HG03432 (cell line): ENCODE measurements around the gene ANKRD28.

Experiments used
- ATAC-seq: cut with Tn5 transposase; IDR thresholded peaks from one replicate; pipeline ENCODE4 v1.9.1; 2021; ENCODE audit warnings: mild to moderate bottlenecking, moderate library complexity; ENCODE audit not compliant: unreplicated experiment

ANKRD28 gene

DNA sequence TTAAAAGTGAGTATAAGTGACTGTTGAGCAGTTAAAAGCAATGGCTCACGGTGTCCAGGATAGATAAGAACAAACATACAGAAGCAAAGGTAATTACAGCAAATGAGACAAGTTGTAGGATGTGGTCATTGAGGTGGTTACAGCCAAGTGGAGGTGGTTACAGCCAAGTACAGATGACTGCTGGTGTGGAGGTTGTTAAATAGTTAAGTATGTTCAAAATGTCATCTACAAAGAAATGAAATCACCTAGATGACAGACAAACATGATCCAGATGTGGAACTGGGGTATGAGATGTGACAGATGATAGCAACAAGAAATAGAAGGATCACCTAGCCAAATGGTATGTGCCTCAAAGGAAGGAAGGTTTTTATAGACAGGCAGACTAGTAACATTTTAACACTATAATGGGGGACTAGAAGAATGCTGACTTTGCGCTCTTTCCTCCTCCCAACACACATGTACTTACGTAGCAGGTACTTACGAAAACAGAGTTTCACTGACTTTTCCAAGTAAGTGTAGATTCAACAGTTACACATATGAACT lies 6.8 kb upstream of the ANKRD28 start:
- ATAC-seq, result peak; percentile 72

- ATAC-seq, result no peak
Measured at GRCh38 chr3:15803921-15804320, 6.1 kb upstream of the ANKRD28 start.

- ATAC-seq, result no peak
Measured at GRCh38 chr3:15801298-15801697, 3.5 kb upstream of the ANKRD28 start.

GRCh38 chr3:15800780-15801179 lies 3.0 kb upstream of the ANKRD28 start:
- ATAC-seq, result no peak

GRCh38 chr3:15800327-15800726 lies 2.5 kb upstream of the ANKRD28 start:
- no peak for ATAC-seq

DNA sequence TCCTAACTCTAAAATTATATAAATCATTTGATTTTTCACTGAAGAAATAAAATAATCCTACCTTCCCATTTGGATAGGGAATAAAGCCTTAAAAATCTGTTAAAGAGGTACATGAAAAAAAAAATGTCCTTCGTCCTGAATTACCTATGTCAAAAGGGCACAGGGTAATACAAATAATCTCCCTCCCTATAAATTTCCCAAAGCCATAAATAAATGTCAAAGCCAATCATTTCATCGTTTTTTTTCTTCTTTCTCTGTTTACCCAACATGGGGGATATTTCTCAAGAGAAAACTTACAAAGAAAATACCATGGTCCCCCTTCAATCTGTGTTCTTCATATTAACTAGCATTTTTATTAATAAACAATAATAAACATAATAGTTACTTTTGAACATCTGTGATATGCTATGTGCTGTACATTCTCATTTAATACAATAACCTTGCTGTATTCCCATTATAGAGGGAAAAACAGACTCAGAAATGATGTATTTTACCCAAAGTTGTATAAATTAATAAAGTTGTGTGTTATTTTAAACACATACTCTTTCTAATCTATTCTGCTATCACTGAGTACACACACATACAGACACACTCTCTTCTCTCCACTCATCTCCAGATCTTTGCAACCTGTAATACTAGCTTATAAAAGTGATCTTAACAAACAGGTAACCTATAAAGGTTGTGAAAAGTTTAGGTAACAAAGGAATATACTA lies 910 bp upstream of the ANKRD28 start:
- no peak for ATAC-seq

DNA sequence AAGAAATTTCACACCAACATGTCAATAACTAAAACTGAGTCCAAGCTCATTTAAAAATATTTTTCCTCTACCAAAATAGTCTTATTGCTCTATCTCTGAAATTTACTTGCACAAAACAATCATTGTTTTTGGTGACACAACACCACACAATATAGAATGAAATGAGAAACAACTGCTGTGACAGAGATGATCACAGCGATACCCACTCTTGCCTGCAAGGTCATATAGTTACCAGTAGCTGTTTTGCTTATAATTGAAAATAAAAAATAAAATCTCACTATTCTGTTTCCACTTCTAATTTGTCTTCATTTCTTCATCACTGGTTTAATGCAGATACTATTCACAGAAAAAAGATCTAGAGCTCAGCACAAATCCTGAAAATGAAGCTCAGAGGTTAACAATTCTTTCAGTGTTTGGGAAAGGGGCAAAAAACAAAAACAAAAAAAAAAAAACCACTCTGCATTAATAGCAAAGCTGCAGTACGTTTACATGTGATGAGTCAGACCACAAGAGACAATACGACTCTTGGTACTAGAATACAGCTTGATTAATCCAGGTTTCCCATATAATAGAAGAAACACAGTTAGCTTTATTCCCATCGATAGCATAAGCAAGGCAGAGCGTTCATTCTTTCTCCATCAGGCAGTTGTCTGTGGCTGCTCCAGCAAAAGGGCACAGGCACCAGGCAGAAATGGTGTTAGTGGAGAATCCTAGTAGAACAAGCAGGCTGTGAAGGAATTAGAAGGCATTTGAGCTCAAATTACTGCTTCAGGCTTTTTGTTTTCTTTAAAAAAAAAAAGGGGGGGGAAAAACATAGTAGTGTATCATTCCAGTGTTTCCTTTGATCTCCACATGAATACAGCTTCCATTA lies 773 bp downstream of the ANKRD28 start:
- peak; percentile 28 for ATAC-seq

DNA sequence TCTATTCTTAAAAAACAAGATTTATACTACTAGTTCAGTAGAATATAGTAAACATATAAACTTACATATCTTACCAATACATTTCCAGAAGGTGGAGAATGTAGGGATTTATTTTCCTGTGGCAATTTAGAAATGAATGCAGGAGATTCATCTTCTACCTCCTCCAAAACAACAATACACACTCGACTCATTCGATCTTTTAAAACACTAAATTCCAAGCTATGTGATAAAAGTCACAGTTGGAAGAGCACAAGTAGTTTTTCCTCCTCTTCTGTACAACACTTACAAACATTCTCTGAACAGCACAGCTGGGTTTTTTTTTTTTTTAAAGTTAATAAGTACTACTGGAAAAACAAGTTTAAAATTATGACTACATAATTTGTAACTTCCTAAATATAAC lies 1.4 kb downstream of the ANKRD28 start:
- ATAC-seq, result no peak

DNA sequence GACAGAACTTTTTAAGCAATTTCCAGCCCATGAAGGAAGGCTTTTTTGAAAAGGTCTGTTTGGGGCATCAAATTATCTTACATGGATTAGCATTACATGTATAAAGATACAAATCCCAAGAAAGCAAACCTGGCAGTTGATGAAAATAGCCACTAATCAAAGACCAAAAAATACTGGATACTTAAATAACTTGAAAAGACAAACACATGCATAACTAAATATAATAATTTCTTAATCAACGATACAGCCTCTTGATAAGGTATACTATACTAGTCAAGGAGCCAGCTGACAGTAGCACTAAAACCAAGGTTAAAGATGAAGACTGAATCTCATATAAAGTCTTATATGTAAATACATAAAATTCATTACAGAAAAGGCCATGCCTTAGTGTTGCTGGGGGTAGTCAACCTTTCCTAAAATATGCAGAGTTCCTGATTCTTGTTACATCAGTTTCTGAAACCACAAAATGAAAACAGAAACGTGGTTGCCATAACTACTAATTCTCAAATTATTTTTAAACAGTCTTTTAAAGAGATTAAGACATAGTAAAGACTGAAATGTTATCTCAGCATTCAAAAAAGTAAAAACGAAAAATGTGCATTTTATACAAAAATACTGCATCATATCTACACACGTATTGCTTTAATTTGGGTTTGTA lies 2.0 kb downstream of the ANKRD28 start:
- peak; percentile 40 for ATAC-seq

- ATAC-seq, result no peak
Measured at GRCh38 chr3:15794842-15795650, 2.7 kb downstream of the ANKRD28 start.

- ATAC-seq, result peak; percentile 41
Measured at GRCh38 chr3:15794303-15794771, 3.4 kb downstream of the ANKRD28 start.

DNA sequence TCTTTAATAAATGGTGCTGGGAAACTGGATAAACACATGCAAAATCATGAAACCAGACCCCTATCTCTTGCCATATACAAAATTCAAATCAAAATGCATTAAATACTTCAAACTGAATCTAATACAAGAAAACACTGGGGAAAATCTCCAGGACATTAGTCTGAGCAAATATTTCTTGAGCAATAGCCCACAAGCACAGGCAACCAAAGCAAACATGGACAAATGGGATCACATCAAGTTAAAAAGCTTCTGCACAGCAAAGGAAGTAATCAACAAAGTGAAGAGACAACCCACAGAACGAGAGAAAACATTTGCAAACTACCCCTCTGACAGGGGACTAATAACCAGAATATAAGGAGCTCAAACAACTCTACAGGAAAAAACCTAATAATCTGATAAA lies 6.3 kb downstream of the ANKRD28 start:
- ATAC-seq, result no peak

- no peak for ATAC-seq
Measured at GRCh38 chr3:15787941-15788340, 9.8 kb downstream of the ANKRD28 start.

- no peak for ATAC-seq
Measured at GRCh38 chr3:15787526-15787925, 10.3 kb downstream of the ANKRD28 start.

DNA sequence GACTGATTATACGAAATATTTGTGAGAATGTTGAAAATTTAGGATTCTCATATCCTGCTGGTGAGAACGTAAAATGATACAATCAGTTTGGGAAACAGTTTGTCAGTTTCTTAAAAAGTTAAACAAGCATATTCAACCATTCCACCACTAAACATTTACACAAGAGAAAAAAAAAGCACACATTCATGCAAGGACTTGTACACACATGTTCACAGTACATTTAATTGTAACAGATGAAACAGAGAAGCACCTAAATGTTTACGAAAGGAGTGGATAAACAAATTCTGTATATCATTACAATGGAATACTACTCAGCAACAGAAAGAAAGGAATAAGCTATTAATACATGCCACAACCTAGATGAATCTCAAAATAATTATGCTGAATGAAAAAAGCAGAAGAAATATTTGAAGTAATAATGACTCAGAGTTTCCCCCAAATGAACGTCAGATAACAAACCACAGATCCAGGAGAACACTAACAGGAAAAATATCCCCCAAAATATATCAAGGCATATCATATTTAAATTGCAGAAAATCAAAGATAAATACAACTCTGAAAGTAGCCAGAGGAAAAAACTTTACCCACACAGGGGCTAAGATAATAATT lies 14.3 kb downstream of the ANKRD28 start:
- no peak for ATAC-seq

- no peak for ATAC-seq
Measured at GRCh38 chr3:15782429-15782828, 15.3 kb downstream of the ANKRD28 start.

DNA sequence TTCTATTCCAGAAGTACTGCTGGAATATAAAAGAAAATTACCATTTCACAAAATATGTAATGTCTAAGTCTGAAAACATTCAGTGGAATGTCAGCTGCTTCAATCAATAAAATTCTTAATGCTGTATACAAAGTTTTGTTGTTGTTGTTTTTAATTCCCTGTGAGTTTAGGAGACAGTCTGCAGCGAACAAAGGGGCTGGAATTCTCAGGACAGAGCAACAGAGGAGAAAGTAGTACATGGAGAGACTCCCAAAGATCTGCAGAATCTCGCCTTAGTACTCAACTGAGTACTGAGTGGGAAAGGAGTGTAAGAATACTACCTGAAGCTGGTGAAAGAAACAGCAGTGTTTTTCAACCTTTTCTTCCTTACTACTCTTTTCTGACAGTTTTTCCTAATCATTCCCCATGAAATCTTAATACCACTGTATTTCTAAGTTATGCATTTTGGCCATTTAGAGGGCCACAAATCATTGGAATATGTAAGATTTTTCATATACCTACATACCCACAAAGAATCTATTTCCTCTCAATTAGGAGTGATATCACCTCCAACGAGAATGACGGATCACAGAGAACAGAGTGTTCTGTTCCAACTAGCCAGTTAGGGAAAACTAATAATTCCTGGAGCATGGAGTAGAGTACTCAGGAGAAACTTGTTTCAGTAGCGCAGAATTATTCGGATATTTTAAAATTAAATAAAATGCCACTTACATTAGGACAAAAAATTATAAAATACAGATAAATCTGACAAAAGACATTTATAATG lies 16.0 kb downstream of the ANKRD28 start:
- no peak for ATAC-seq

- no peak for ATAC-seq
Measured at GRCh38 chr3:15781131-15781530, 16.6 kb downstream of the ANKRD28 start.

- no peak for ATAC-seq
Measured at GRCh38 chr3:15779111-15779510, 18.7 kb downstream of the ANKRD28 start.
